Endothelial cell of hepatic sinusoid (primary cell): ENCODE results near the gene RGL1.

Source experiments
- in situ Hi-C: cut with HindIII; loops from 2 replicates; pipeline ENCODE4 v1.10.0; 2017; ENCODE audit warnings: low sequenced_read_pairs

The RGL1 gene

GRCh38 chr1:183910845-183911244 is 105.9 kb downstream of the RGL1 start:
- in situ Hi-C loops, result no loop called here

GRCh38 chr1:183911285-183911684 is 106.4 kb downstream of the RGL1 start:
- in situ Hi-C loops, result no loop called here

GRCh38 chr1:183912265-183912886 is 107.5 kb downstream of the RGL1 start:
- in situ Hi-C loops, result no loop called here

GRCh38 chr1:183913567-183913993 is 108.7 kb downstream of the RGL1 start:
- in situ Hi-C loops, result no loop called here

- in situ Hi-C loops, result no loop called here
These were observed 109.4 kb downstream of the RGL1 start for GRCh38 chr1:183914276-183914675.

GRCh38 chr1:183914891-183915290 is 110.0 kb downstream of the RGL1 start:
- in situ Hi-C loops, result loop anchor here (5.0 kb wide), 2 partner anchors 43 to 258 kb away; no protein-coding TSS in a partner anchor

GRCh38 chr1:183915625-183916510 is 110.9 kb downstream of the RGL1 start:
- in situ Hi-C loops, result loop anchor here (5.0 kb wide), 2 partner anchors 44 to 259 kb away; no protein-coding TSS in a partner anchor

GRCh38 chr1:183916574-183916973 is 111.7 kb downstream of the RGL1 start:
- in situ Hi-C loops, result loop anchor here (5.0 kb wide), 2 partner anchors 44 to 259 kb away; no protein-coding TSS in a partner anchor

- in situ Hi-C loops, result loop anchor here (5.0 kb wide), 2 partner anchors 46 to 261 kb away; no protein-coding TSS in a partner anchor
These were observed 113.7 kb downstream of the RGL1 start for GRCh38 chr1:183918589-183918988.

- in situ Hi-C loops, result no loop called here
These were observed 115.7 kb downstream of the RGL1 start for GRCh38 chr1:183920651-183921050.

- in situ Hi-C loops, result no loop called here
These were observed 117.3 kb downstream of the RGL1 start for GRCh38 chr1:183922197-183922596.

- in situ Hi-C loops, result no loop called here
These were observed 121.0 kb downstream of the RGL1 start for GRCh38 chr1:183925947-183926346.

GRCh38 chr1:183926983-183927382 is 122.1 kb downstream of the RGL1 start:
- in situ Hi-C loops, result no loop called here

- in situ Hi-C loops, result no loop called here
These were observed 126.8 kb downstream of the RGL1 start for GRCh38 chr1:183931646-183932271.

GRCh38 chr1:183932412-183932811 is 127.5 kb downstream of the RGL1 start:
- in situ Hi-C loops, result no loop called here

- in situ Hi-C loops, result no loop called here
These were observed 128.7 kb downstream of the RGL1 start for GRCh38 chr1:183933528-183934179.

- in situ Hi-C loops, result no loop called here
These were observed 129.4 kb downstream of the RGL1 start for GRCh38 chr1:183934314-183934713.

- in situ Hi-C loops, result no loop called here
These were observed 131.1 kb downstream of the RGL1 start for GRCh38 chr1:183936009-183936408.

GRCh38 chr1:183936791-183937190 is 131.9 kb downstream of the RGL1 start:
- in situ Hi-C loops, result no loop called here

GRCh38 chr1:183937611-183938010 is 132.7 kb downstream of the RGL1 start:
- in situ Hi-C loops, result no loop called here

GRCh38 chr1:183941001-183941400 is 136.1 kb downstream of the RGL1 start:
- in situ Hi-C loops, result no loop called here
